Lower leg skin (tissue), 4 donors: ENCODE results near the gene DSC1. TPM values are rescaled to one million over a fixed set of nuclear protein-coding genes. Genes with fewer than 3 reads are reported as not detected.

Experiments used
- DNase-seq, 2 donors: peaks; one replicate each; pipeline ENCODE4 v3.0.0-alpha.2; 2019; ENCODE audit warnings: low spot score in 2 of 2
- H3K4me3 ChIP-seq: fragments of 200-600 bp; sonication (generic); 2 replicates; pipeline ENCODE4 v1.5.1; 2017; ENCODE audit warnings: mild to moderate bottlenecking, low read depth; ENCODE audit not compliant: poor library complexity, severe bottlenecking
- POLR2A ChIP-seq, 2 donors: fragments of 450-650 bp; IDR thresholded peaks; one replicate each; pipeline ENCODE4 v1.6.1; 2016 to 2017; ENCODE audit warnings: antibody characterized with exemption in 2 of 2, mild to moderate bottlenecking in 1 of 2, moderate library complexity in 1 of 2
- WGBS, 2 donors: methylation state at CpG; one replicate each; pipeline ENCODE4 v1.1.5; 2018; 5-methylcytosine and 5-hydroxymethylcytosine counted together
- intact Hi-C: fragments of 100-400 bp; cut with DNase I; formaldehyde crosslinking; loops from one replicate; pipeline ENCODE4 v1.15.0; 2023; ENCODE audit warnings: low total_unique reads
- total RNA-seq, 4 donors: library from RNA; depleted of rRNA; stranded (reverse); fragments of >200 nt; gene quantifications; one replicate each; pipeline ENCODE4 v1.1.0, GENCODE V29; 2016
- TF ChIP-seq, protein P1 (sequence below), 3 donors: fragments of 450-650 bp; IDR thresholded peaks; one replicate each; pipeline ENCODE4 v1.5.1; 2016; ENCODE audit warnings: antibody characterized with exemption in 3 of 3, mild to moderate bottlenecking in 3 of 3, moderate library complexity in 2 of 3

DSC1 gene
- total RNA-seq, 4 donors from 2014 or later = 519 to 1,039 (median 786) TPM

DNA sequence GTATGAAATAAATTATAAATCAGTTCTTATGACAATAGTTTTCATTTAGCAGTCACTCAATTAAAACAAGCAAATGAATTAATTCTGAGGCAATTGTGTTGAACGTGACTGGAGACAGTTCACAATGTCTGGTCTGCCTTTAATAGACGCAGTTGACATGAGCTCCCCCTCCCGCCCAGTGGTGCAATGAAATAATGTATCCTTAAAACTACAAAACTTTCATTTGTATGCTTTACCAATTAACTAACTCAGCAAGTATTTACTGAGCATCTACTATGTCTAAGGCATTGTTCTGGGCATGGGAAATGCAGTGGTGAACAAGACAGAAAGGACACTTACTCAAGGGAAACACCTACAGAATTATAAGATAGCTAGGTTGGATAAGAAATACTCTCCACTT is 56.9 kb downstream of the DSC1 start:
- WGBS, 2 donors = 75 to 84% methylated on average over 3 of the region's 3 CpGs
- H3K4me3 ChIP-seq = no peak overlapping the region
- intact Hi-C loops = no loop called here
- TF ChIP-seq POLR2A (IDR thresholded peaks at IDR 0.05) = no peak
- TF ChIP-seq, protein P1, sequence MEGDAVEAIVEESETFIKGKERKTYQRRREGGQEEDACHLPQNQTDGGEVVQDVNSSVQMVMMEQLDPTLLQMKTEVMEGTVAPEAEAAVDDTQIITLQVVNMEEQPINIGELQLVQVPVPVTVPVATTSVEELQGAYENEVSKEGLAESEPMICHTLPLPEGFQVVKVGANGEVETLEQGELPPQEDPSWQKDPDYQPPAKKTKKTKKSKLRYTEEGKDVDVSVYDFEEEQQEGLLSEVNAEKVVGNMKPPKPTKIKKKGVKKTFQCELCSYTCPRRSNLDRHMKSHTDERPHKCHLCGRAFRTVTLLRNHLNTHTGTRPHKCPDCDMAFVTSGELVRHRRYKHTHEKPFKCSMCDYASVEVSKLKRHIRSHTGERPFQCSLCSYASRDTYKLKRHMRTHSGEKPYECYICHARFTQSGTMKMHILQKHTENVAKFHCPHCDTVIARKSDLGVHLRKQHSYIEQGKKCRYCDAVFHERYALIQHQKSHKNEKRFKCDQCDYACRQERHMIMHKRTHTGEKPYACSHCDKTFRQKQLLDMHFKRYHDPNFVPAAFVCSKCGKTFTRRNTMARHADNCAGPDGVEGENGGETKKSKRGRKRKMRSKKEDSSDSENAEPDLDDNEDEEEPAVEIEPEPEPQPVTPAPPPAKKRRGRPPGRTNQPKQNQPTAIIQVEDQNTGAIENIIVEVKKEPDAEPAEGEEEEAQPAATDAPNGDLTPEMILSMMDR (IDR thresholded peaks at IDR 0.05) = no peak
- DNase-seq = no peak

DNA sequence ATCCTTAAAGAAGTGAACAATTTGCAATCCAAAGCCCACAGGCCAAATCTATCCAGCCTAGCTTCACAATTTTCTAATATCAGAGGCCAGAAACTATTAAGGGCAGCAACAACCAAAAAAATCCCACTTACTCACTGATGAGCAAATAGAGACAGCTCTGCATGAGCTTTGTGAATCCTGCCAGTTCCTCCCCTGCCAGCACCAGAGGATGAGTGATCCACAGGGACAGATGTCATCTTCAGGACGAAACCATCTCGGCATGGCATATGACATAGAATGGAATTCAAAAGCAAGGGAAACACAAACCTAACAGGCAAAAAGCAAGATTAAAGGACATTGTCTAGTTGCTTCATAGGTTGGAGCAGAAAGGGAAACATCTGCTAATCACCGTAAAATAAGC is 58.2 kb downstream of the DSC1 start:
- intact Hi-C loops = no loop called here
- TF ChIP-seq, protein P1 (IDR thresholded peaks at IDR 0.05) = no peak
- TF ChIP-seq POLR2A (IDR thresholded peaks at IDR 0.05) = no peak
- no peak overlapping the region for H3K4me3 ChIP-seq
- 67 to 75% methylated on average over 3 of the region's 3 CpGs for WGBS, 2 donors
- no peak for DNase-seq

DNA sequence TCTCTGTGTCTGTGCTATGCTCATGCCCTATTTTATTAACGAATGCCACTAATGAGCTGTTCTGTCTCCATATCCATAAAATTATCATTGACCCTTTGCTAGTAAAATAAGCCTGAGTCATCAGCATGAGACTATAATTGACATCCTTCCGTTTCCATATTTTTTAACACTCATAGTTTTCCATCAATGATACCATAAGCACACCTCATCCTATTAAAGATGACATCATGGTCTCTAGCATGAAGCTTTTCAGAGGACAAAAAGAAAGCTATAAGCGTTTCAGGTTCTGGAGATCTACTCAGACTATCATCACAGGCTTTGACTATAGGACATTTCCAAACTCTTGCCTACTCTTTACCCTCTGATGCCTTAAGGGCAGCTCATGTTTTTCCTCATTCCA is 59.2 kb downstream of the DSC1 start:
- intact Hi-C loops = no loop called here
- no peak overlapping the region for H3K4me3 ChIP-seq
- WGBS, 2 donors = 49 to 53% methylated on average over 3 of the region's 3 CpGs
- TF ChIP-seq, protein P1 (IDR thresholded peaks at IDR 0.05) = no peak
- TF ChIP-seq POLR2A (IDR thresholded peaks at IDR 0.05) = no peak
- no peak for DNase-seq

DNA sequence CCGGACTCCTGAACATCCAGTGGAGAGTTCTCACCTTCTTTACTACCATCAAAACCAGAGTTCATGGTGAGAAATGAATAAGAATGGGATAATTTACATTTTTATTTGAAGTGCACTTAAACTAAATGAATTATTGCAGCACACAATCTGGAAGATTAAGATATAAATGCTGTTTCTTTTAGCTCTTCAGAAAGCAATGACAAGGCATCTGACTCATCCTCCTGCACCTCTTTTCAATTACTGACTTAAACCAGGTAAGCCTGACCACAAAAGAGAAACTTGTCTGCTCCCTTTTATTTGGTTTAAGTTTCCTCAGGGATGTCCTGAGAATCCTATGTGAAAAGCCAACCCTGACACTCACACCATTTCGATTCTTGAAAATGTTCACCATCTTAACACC is 59.7 kb downstream of the DSC1 start:
- WGBS, 2 donors = 54 to 63% methylated on average over 2 of the region's 2 CpGs
- no peak for TF ChIP-seq POLR2A (IDR thresholded peaks at IDR 0.05)
- DNase-seq = no peak
- no peak overlapping the region for H3K4me3 ChIP-seq
- intact Hi-C loops = no loop called here

DNA sequence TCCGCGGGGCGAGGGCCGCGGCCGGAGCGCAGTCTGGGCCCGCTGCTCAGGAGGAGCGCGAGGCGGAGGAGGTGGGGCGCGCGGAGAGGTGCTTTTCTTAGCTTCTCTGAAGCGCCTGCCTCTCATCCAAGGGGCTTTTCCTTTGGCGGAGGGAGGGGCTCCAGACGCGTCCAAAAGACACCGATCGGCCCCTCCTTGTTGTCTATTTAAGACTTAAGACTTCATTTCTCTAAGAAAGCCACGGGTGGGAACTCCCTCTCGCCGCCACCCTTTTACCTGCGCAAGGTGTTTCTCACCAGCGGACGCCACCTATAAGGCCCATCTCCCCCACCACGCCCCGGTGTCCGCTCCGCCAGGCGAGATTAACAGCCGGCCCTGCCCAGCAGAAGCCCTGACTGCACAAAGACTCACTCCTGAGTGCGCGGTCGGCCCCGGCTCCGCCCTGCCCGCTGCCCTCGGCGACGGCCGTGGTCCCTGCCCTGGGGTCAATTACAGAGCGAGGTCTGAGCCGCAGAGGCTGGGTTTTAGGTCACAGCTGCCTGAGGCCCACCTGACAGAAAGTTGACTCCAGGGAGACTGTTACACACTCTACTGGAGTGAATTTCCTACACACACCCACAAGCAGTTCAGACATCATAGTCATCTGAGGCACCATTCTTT is 60.5 kb downstream of the DSC1 start, which contains the start of gene DSC2:
Gene DSC2, minus strand, starts transcription at position 397 of the 660 bp plus-strand sequence. CDS start 450 bp downstream, outside the sequence.
- 3 to 7% methylated on average over 32 to 35 of the region's 44 CpGs for WGBS, 2 donors

More for the DNA sequence above, 60.5 kb downstream of the DSC1 start, which contains the start of gene DSC2:
- intact Hi-C loops = no loop called here
- DNase-seq = peak; percentile 17 to 88
- peak within 1 kb of the TSS; percentile 64 for H3K4me3 ChIP-seq
- TF ChIP-seq, protein P1 (IDR thresholded peaks at IDR 0.05) = no peak
- TF ChIP-seq POLR2A (IDR thresholded peaks at IDR 0.05) = no peak
